HUES48 (cell line): ENCODE measurements around the gene NRGN.
A peak's percentile ranks its signal among the peaks of the same experiment; 100 is the strongest.

Source experiments
- H3K27ac ChIP-seq: one replicate; pipeline ENCODE4 v1.7.0; 2013; ENCODE audit warnings: low read depth, low read length, inconsistent platforms
- H3K27me3 ChIP-seq: 2 replicates; pipeline ENCODE4 v1.6.1; 2013; ENCODE audit warnings: mild to moderate bottlenecking, low read length; ENCODE audit not compliant: control insufficient read depth, insufficient read depth
- H3K36me3 ChIP-seq: 2 replicates; pipeline ENCODE4 v1.6.1; 2013; ENCODE audit warnings: low read length; ENCODE audit not compliant: control insufficient read depth, insufficient read depth
- H3K4me1 ChIP-seq: 2 replicates; pipeline ENCODE4 v1.6.1; 2013; ENCODE audit warnings: mild to moderate bottlenecking, low read length; ENCODE audit not compliant: control insufficient read depth, insufficient read depth
- H3K4me3 ChIP-seq: 2 replicates; pipeline ENCODE4 v1.5.1; 2013; ENCODE audit warnings: mild to moderate bottlenecking, low read depth, low read length
- H3K9ac ChIP-seq: 2 replicates; pipeline ENCODE4 v1.6.1; 2013; ENCODE audit warnings: mild to moderate bottlenecking, low read depth, low read length, moderate library complexity
- H3K9me3 ChIP-seq: 2 replicates; pipeline ENCODE4 v1.6.1; 2013; ENCODE audit warnings: low read length; ENCODE audit not compliant: control insufficient read depth, insufficient read depth

NRGN gene

GRCh38 chr11:124793466-124794278, 53.9 kb downstream of the NRGN start:
- Histone ChIP-seq H3K36me3 (no peaks in the 10 kb centered on the region), H3K27ac (no peak overlapping the region), H3K27me3 (no peaks in the 10 kb centered on the region), H3K4me3 (peak overlapping the region; percentile 36; the same call in 1 of the 2 replicates), H3K9me3 (no peaks in the 10 kb centered on the region), H3K4me1 (peaks cover 68% of the 10 kb centered on the region), H3K9ac (no peak overlapping the region)

DNA sequence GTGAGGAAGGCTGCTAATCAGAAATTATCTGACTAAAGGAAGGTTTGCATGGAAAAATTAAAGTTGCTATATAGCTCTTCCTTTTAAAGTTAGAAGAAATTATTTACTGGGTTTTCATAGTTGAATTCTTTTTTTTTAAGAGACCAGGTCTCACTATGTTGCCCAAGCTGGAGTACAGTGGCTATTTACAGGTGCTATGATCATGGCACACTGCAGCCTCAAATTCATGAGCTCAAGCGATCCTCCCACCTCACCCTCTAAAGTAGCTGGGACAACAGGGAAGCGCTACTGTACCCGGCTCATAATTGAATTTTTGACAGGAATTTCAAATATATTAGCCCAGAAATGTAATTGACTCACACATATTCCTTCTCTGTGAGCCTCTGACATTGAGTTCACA, 56.6 kb downstream of the NRGN start:
- H3K4me1 ChIP-seq = peaks cover 45% of the 10 kb centered on the region
- H3K27ac ChIP-seq = no peak overlapping the region
- no peaks in the 10 kb centered on the region for H3K9me3 ChIP-seq
- no peaks in the 10 kb centered on the region for H3K36me3 ChIP-seq
- H3K27me3 ChIP-seq = no peaks in the 10 kb centered on the region
- no peak overlapping the region for H3K9ac ChIP-seq
- H3K4me3 ChIP-seq = no peak overlapping the region
